ENCODE data around the gene CACNB4.

Gene CACNB4

GRCh38 chr2:151853070-151853758, 245.6 kb downstream of the CACNB4 start:
- no peak for DNase-seq (ENCODE audit: low read depth)

- no peak for DNase-seq (ENCODE audit: low read depth)
Observed at GRCh38 chr2:151852260-151853069, 246.4 kb downstream of the CACNB4 start.

- DNase-seq (ENCODE audit: low read depth): no peak
Observed at GRCh38 chr2:151851761-151852160, 247.1 kb downstream of the CACNB4 start.

- no peak for DNase-seq (ENCODE audit: low read depth)
Observed at GRCh38 chr2:151849413-151850010, 249.3 kb downstream of the CACNB4 start.

GRCh38 chr2:151845884-151846283, 253.0 kb downstream of the CACNB4 start:
- no peak for DNase-seq (ENCODE audit: low read depth)

- no peak for DNase-seq (ENCODE audit: low read depth)
Observed at GRCh38 chr2:151845481-151845880, 253.4 kb downstream of the CACNB4 start.

- no peak for DNase-seq (ENCODE audit: low read depth)
Observed at GRCh38 chr2:151844211-151844896, 254.5 kb downstream of the CACNB4 start.

- no peak for DNase-seq (ENCODE audit: low read depth)
Observed at GRCh38 chr2:151843691-151844061, 255.2 kb downstream of the CACNB4 start.

- no peak for DNase-seq (ENCODE audit: low read depth)
Observed at GRCh38 chr2:151842830-151843690, 255.8 kb downstream of the CACNB4 start.

GRCh38 chr2:151841047-151841424, 257.8 kb downstream of the CACNB4 start:
- no peak for DNase-seq (ENCODE audit: low read depth)

GRCh38 chr2:151840216-151841046, 258.4 kb downstream of the CACNB4 start:
- DNase-seq (ENCODE audit: low read depth): no peak

- no peak for DNase-seq (ENCODE audit: low read depth)
Observed at GRCh38 chr2:151837926-151838325, 260.9 kb downstream of the CACNB4 start.

GRCh38 chr2:151833984-151834383, 264.9 kb downstream of the CACNB4 start:
- DNase-seq (ENCODE audit: low read depth): no peak

- no peak for DNase-seq (ENCODE audit: low read depth)
Observed at GRCh38 chr2:151830961-151831360, 267.9 kb downstream of the CACNB4 start.

- DNase-seq (ENCODE audit: low read depth): no peak
Observed at GRCh38 chr2:151828890-151829324, 269.9 kb downstream of the CACNB4 start.

- DNase-seq (ENCODE audit: low read depth): peak; percentile 70
Observed at GRCh38 chr2:151828143-151828889, 270.5 kb downstream of the CACNB4 start, which contains the start of gene ARL5A. Gene ARL5A, minus strand, starts transcription at chr2:151828421. Its CDS starts 245 bp downstream, at chr2:151828176.

- no peak for DNase-seq (ENCODE audit: low read depth)
Observed at GRCh38 chr2:151827564-151828142, 271.2 kb downstream of the CACNB4 start.

GRCh38 chr2:151826737-151827157, 272.1 kb downstream of the CACNB4 start:
- no peak for DNase-seq (ENCODE audit: low read depth)

- no peak for DNase-seq (ENCODE audit: low read depth)
Observed at GRCh38 chr2:151824886-151825285, 274.0 kb downstream of the CACNB4 start.

All from HS-5 (cell line).